Astrocyte of the spinal cord (primary cell): ENCODE results near the gene FALEC.
A peak's percentile ranks its signal among the peaks of the same experiment; 100 is the strongest.

Experiments
- DNase-seq: peaks from one replicate; pipeline ENCODE4 v3.0.0; 2011; ENCODE audit warnings: low read depth, low spot score
- H3K4me3 ChIP-seq: 2 replicates; pipeline ENCODE4 v1.5.1; 2011; ENCODE audit warnings: low read depth, mild to moderate bottlenecking, low read length, moderate library complexity
- in situ Hi-C: cut with HindIII; loops from 2 replicates; pipeline ENCODE4 v1.10.0; 2017; ENCODE audit warnings: low sequenced_read_pairs
- TF ChIP-seq, protein P1 (sequence below): IDR thresholded peaks from 2 replicates; pipeline ENCODE4 v1.5.1; 2012; ENCODE audit warnings: low read depth, mild to moderate bottlenecking, low read length, inconsistent platforms

FALEC gene

GRCh38 chr1:150557065-150557600 is 41.6 kb downstream of the FALEC start:
- TF ChIP-seq, protein P1, sequence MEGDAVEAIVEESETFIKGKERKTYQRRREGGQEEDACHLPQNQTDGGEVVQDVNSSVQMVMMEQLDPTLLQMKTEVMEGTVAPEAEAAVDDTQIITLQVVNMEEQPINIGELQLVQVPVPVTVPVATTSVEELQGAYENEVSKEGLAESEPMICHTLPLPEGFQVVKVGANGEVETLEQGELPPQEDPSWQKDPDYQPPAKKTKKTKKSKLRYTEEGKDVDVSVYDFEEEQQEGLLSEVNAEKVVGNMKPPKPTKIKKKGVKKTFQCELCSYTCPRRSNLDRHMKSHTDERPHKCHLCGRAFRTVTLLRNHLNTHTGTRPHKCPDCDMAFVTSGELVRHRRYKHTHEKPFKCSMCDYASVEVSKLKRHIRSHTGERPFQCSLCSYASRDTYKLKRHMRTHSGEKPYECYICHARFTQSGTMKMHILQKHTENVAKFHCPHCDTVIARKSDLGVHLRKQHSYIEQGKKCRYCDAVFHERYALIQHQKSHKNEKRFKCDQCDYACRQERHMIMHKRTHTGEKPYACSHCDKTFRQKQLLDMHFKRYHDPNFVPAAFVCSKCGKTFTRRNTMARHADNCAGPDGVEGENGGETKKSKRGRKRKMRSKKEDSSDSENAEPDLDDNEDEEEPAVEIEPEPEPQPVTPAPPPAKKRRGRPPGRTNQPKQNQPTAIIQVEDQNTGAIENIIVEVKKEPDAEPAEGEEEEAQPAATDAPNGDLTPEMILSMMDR, result no peak
- no peak for DNase-seq

GRCh38 chr1:150557813-150558212 is 42.3 kb downstream of the FALEC start:
- in situ Hi-C loops, result no loop called here
- TF ChIP-seq, protein P1, result no peak

More at GRCh38 chr1:150557065-150557600, 41.6 kb downstream of the FALEC start:
- in situ Hi-C loops, result no loop called here
- no peak overlapping the region for H3K4me3 ChIP-seq

GRCh38 chr1:150558303-150558704 is 42.8 kb downstream of the FALEC start:
- TF ChIP-seq, protein P1, result no peak
- DNase-seq, result no peak
- H3K4me3 ChIP-seq, result no peak overlapping the region
- in situ Hi-C loops, result no loop called here

More at GRCh38 chr1:150557813-150558212, 42.3 kb downstream of the FALEC start:
- DNase-seq, result no peak
- H3K4me3 ChIP-seq, result no peak overlapping the region

- TF ChIP-seq, protein P1, result no peak
- in situ Hi-C loops, result no loop called here
- no peak for DNase-seq
- no peak overlapping the region for H3K4me3 ChIP-seq
Measured at GRCh38 chr1:150558761-150559655, 43.5 kb downstream of the FALEC start.

GRCh38 chr1:150559656-150560010 is 44.1 kb downstream of the FALEC start:
- TF ChIP-seq, protein P1, result no peak
- in situ Hi-C loops, result no loop called here
- no peak for DNase-seq
- no peak overlapping the region for H3K4me3 ChIP-seq

GRCh38 chr1:150560011-150560438 is 44.5 kb downstream of the FALEC start:
- peak; percentile 55 for DNase-seq
- no peak overlapping the region for H3K4me3 ChIP-seq
- in situ Hi-C loops, result no loop called here
- TF ChIP-seq, protein P1, result peak; percentile 97
